Measurements from ENCODE around the gene MIOS. TPM values are rescaled to one million over a fixed set of nuclear protein-coding genes. Genes with fewer than 3 reads are reported as not detected.

The MIOS gene
- total RNA-seq, 6 donors from 2014 or later, result 14.0 to 47.6 (median 27.7) TPM

DNA sequence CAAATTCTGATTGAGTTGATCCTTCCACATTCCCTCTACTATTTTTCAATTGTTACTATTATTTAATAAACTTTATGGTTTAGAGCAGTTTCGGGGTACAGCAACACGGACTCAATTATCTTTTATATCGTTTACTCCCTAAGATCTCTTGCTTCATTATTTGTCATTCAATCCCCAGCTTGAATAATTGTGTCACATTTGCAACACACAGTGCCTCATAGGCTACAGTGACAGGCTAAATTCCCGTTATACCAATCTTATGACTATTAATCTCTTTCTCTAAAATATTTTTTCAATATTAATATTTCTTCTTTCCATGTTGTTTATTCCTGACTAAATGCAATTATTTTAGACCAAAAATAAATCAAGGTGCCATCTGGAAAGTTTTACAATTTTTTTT is 27.0 kb upstream of the MIOS start:
- H3K9me3 ChIP-seq, result no peaks in the 10 kb centered on the region
- H3K27me3 ChIP-seq, result no peaks in the 10 kb centered on the region
- H3K36me3 ChIP-seq, result no peaks in the 10 kb centered on the region
- peaks cover 0 to 2% (median 0%) of the 10 kb centered on the region in 4 donors for H3K4me1 ChIP-seq
- ATAC-seq (ENCODE audit: low FRiP score in 2 of 2) (no peak), DNase-seq (no peak)
- no peak overlapping the region for H3K27ac ChIP-seq
- no peak for TF ChIP-seq EP300 (IDR thresholded peaks at IDR 0.05)
- no peak for TF ChIP-seq CTCF (IDR thresholded peaks at IDR 0.05)
- TF ChIP-seq POLR2A (IDR thresholded peaks at IDR 0.05), result no peak
- no peak for TF ChIP-seq POLR2AphosphoS5 (IDR thresholded peaks at IDR 0.05)
- WGBS, 2 donors, result 84 to 87% methylated on average over 4 of the region's 4 CpGs
- no peak overlapping the region for H3K4me3 ChIP-seq

DNA sequence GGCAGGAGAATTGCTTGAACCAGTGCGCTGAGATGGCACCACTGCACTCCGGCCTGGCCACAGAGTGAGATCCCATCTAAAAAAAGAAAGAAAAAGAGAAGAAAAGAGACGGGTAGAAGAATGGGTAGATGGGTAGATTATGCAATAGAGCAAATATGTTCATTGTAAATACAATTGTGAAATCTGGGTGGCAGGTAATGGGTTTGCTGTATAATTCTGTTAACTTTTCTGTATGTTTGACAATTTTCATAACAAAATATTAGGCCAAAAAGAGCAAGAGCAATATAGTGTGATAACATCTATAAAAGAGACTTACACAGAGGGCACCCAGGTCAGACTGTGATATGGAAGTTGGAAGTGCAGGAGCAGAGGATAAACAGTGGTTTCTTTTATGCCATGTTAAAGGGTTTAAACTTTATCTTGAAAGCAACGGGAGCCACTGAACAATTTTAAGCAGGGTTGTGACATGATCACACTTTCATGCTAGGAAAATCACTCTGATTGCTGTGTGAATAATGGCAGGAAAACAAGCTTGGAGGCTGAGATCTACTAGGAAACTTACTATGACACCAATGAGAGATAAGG is 24.3 kb upstream of the MIOS start:
- Histone ChIP-seq H3K27me3 (no peaks in the 10 kb centered on the region), H3K4me1 (peaks cover 0 to 2% (median 0%) of the 10 kb centered on the region in 4 donors), H3K9me3 (no peaks in the 10 kb centered on the region), H3K36me3 (no peaks in the 10 kb centered on the region), H3K27ac (no peak overlapping the region), H3K4me3 (no peak overlapping the region)
- WGBS, 2 donors, result 65 to 79% methylated on average over 4 of the region's 4 CpGs
- no peak for DNase-seq
- ATAC-seq (ENCODE audit: low FRiP score in 2 of 2), result no peak
- TF ChIP-seq POLR2AphosphoS5 (IDR thresholded peaks at IDR 0.05) (no peak), EP300 (IDR thresholded peaks at IDR 0.05) (no peak), CTCF (IDR thresholded peaks at IDR 0.05) (no peak)

DNA sequence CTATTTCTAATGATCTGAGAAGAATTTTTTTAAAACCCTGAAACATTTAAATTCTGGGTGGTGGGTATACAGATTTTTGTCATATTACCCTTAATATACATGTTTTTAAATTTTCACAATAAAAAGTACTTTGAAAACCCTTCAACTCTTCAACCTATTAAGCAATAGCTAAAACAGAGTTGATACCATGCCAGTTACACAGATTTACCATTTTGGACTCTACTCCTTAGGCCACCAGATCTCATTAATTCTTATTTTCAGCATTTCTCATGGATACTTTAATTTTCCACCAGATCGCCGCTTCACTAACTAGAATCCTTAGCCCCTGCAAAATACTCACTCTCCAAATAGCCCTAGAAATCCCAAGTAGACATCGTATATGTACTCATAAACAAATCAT is 18.3 kb upstream of the MIOS start:
- no peaks in the 10 kb centered on the region for H3K4me1 ChIP-seq
- no peak for DNase-seq
- peaks cover 0 to 7% (median 0%) of the 10 kb centered on the region in 4 donors for H3K36me3 ChIP-seq
- no peak overlapping the region for H3K4me3 ChIP-seq
- no peak overlapping the region for H3K27ac ChIP-seq
- ATAC-seq (ENCODE audit: low FRiP score in 2 of 2), result no peak
- TF ChIP-seq CTCF (IDR thresholded peaks at IDR 0.05) (no peak), POLR2A (IDR thresholded peaks at IDR 0.05) (no peak), EP300 (IDR thresholded peaks at IDR 0.05) (no peak), POLR2AphosphoS5 (IDR thresholded peaks at IDR 0.05) (no peak)
- H3K27me3 ChIP-seq, result no peaks in the 10 kb centered on the region
- H3K9me3 ChIP-seq, result no peaks in the 10 kb centered on the region
- WGBS, 2 donors, result 88 to 93% methylated on average over 3 of the region's 3 CpGs

DNA sequence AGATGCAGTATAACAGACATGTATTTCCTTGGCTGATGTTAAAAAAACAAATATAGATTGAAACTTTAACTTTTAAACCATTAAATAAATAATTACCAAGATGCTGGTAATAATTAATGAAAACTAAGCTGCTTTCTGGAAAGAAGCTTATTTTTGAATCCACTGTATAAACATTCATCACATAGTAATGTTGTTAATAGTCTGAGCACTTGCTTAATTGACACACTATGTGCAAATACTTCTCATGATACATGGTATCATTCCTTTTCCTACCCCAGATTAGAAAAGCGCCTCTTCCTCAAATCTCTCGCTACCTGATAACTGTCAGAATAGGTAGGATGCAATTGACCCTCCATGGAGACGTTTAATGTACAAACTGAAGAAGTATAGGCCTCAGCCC is 16.0 kb upstream of the MIOS start:
- no peaks in the 10 kb centered on the region for H3K27me3 ChIP-seq
- H3K9me3 ChIP-seq, result no peaks in the 10 kb centered on the region
- 89 to 98% methylated on average over 3 of the region's 3 CpGs for WGBS, 2 donors
- TF ChIP-seq CTCF (IDR thresholded peaks at IDR 0.05) (no peak), POLR2A (IDR thresholded peaks at IDR 0.05) (no peak), POLR2AphosphoS5 (IDR thresholded peaks at IDR 0.05) (no peak), EP300 (IDR thresholded peaks at IDR 0.05) (no peak)
- peaks cover 0 to 7% (median 0%) of the 10 kb centered on the region in 4 donors for H3K36me3 ChIP-seq
- no peak overlapping the region for H3K4me3 ChIP-seq
- H3K4me1 ChIP-seq, result no peaks in the 10 kb centered on the region
- ATAC-seq (ENCODE audit: low FRiP score in 2 of 2) (no peak), DNase-seq (no peak)
- H3K27ac ChIP-seq, result no peak overlapping the region

- Histone ChIP-seq H3K9me3 (no peaks in the 10 kb centered on the region), H3K4me1 (no peaks in the 10 kb centered on the region), H3K27ac (no peak overlapping the region), H3K36me3 (peaks cover 0 to 7% (median 0%) of the 10 kb centered on the region in 4 donors), H3K27me3 (no peaks in the 10 kb centered on the region), H3K4me3 (no peak overlapping the region)
- no peak for TF ChIP-seq POLR2AphosphoS5 (IDR thresholded peaks at IDR 0.05)
- TF ChIP-seq EP300 (IDR thresholded peaks at IDR 0.05), result no peak
- no peak for TF ChIP-seq POLR2A (IDR thresholded peaks at IDR 0.05)
- TF ChIP-seq CTCF (IDR thresholded peaks at IDR 0.05), result no peak
- ATAC-seq (ENCODE audit: low FRiP score in 2 of 2) (no peak), DNase-seq (no peak)
- WGBS, 2 donors, result 76 to 77% methylated on average over 2 of the region's 2 CpGs
Measured at GRCh38 chr7:7552199-7552598, 14.5 kb upstream of the MIOS start.

Data from upper lobe of left lung (tissue), 6 donors.